ENCODE results near the gene TMEM255B.

Gene TMEM255B

DNA sequence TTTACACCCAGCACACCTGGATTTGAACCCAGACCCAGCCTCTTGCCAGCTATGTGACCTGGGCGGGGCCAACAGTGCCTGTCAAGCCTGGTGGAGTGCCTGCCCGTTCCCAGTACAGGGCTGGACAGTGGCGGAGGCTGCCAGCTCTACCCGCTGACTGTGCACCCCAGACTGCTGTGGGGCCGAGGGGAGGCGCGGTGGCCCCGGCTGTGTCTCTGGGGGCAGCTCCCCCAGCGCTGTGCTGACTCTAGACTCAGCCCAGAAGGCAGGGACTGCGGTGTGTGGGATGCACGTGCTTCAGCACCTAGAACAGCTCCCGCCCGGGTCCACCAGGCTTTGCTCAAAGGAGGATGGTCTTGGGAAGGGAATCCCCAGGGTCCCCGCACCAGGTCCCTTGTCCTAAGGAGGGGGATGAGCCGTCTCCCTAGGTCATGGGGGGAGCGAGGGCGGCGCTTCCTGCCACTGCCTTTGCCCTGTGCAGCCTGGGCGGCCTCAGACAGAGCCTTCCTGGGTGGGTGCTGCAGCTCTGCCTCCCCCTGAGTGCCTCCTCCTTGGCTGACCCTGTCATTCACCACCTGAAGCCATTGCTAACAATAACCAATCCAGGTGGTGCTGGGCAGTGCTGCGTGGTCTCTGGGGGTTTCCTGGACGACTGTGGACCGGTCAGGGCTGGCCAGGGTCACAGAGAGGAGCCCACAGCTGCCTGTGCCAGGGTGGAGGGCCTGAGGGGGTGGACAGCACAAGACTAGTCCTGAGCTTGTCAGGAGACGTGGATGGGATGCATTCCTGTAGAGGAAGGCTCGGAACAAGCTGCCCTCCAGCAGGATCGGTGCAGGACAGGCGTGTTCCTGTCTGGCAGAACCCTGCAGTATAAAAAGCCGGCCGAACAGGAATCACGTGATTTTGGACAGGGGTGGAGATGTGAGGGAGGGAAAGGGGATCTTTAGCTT lies 18.6 kb downstream of the TMEM255B start:
- TF ChIP-seq, protein P1, sequence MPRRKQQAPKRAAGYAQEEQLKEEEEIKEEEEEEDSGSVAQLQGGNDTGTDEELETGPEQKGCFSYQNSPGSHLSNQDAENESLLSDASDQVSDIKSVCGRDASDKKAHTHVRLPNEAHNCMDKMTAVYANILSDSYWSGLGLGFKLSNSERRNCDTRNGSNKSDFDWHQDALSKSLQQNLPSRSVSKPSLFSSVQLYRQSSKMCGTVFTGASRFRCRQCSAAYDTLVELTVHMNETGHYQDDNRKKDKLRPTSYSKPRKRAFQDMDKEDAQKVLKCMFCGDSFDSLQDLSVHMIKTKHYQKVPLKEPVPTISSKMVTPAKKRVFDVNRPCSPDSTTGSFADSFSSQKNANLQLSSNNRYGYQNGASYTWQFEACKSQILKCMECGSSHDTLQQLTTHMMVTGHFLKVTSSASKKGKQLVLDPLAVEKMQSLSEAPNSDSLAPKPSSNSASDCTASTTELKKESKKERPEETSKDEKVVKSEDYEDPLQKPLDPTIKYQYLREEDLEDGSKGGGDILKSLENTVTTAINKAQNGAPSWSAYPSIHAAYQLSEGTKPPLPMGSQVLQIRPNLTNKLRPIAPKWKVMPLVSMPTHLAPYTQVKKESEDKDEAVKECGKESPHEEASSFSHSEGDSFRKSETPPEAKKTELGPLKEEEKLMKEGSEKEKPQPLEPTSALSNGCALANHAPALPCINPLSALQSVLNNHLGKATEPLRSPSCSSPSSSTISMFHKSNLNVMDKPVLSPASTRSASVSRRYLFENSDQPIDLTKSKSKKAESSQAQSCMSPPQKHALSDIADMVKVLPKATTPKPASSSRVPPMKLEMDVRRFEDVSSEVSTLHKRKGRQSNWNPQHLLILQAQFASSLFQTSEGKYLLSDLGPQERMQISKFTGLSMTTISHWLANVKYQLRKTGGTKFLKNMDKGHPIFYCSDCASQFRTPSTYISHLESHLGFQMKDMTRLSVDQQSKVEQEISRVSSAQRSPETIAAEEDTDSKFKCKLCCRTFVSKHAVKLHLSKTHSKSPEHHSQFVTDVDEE (CRISPR knock-in tag; IDR thresholded peaks at IDR 0.05) = no peak
- TF ChIP-seq, protein P2, sequence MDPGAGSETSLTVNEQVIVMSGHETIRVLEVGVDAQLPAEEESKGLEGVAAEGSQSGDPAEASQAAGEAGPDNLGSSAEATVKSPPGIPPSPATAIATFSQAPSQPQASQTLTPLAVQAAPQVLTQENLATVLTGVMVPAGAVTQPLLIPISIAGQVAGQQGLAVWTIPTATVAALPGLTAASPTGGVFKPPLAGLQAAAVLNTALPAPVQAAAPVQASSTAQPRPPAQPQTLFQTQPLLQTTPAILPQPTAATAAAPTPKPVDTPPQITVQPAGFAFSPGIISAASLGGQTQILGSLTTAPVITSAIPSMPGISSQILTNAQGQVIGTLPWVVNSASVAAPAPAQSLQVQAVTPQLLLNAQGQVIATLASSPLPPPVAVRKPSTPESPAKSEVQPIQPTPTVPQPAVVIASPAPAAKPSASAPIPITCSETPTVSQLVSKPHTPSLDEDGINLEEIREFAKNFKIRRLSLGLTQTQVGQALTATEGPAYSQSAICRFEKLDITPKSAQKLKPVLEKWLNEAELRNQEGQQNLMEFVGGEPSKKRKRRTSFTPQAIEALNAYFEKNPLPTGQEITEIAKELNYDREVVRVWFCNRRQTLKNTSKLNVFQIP (CRISPR knock-in tag; IDR thresholded peaks at IDR 0.05; ENCODE audit: borderline replicate concordance, low read depth) = no peak
- TF ChIP-seq GLIS3 (CRISPR knock-in tag; IDR thresholded peaks at IDR 0.05) (no peak), ESRRG (CRISPR knock-in tag; IDR thresholded peaks at IDR 0.05) (no peak), PPARA (CRISPR knock-in tag; IDR thresholded peaks at IDR 0.05; ENCODE audit: borderline replicate concordance) (no peak), ZNF565 (CRISPR knock-in tag; conservative IDR thresholded peaks at IDR 0.05; ENCODE audit: low read depth) (no peak), TOX (CRISPR knock-in tag; IDR thresholded peaks at IDR 0.05; ENCODE audit: borderline replicate concordance) (no peak), ZNF70 (CRISPR knock-in tag; IDR thresholded peaks at IDR 0.05) (no peak), ZFP3 (CRISPR knock-in tag; IDR thresholded peaks at IDR 0.05) (no peak), ISL1 (CRISPR knock-in tag; IDR thresholded peaks at IDR 0.05) (no peak), TCF4 (CRISPR knock-in tag; IDR thresholded peaks at IDR 0.05; ENCODE audit: borderline replicate concordance) (no peak)
- TF ChIP-seq, protein P3, sequence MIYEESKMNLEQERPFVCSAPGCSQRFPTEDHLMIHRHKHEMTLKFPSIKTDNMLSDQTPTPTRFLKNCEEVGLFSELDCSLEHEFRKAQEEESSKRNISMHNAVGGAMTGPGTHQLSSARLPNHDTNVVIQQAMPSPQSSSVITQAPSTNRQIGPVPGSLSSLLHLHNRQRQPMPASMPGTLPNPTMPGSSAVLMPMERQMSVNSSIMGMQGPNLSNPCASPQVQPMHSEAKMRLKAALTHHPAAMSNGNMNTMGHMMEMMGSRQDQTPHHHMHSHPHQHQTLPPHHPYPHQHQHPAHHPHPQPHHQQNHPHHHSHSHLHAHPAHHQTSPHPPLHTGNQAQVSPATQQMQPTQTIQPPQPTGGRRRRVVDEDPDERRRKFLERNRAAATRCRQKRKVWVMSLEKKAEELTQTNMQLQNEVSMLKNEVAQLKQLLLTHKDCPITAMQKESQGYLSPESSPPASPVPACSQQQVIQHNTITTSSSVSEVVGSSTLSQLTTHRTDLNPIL (CRISPR knock-in tag; IDR thresholded peaks at IDR 0.05; ENCODE audit: low read depth) = no peak
- ATAC-seq = peak; percentile 21; the same call in 1 of the 3 replicates

DNA sequence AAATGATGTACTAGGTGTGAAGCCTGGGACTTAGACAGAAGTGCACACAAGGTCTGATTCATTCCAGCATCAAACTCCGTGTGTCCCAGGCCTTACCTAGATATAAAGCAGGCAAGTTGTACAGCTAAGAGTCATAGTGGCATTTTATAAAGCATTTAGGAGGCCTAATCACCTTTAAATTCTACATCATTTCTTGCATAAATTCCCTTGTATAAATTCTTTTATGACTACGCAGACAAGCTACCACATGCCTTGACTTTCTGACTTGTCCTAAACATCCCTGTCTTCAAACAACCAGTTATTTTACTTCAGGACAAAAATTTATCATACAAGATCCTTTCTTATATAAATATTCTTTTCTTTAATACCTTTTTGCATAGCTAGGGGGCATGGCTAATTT lies 22.5 kb downstream of the TMEM255B start:
- ATAC-seq = no peak
- TF ChIP-seq, protein P3 (CRISPR knock-in tag; IDR thresholded peaks at IDR 0.05; ENCODE audit: low read depth) = no peak
- TF ChIP-seq SNAI2 (CRISPR knock-in tag; IDR thresholded peaks at IDR 0.05) = no peak
- TF ChIP-seq, protein P4, sequence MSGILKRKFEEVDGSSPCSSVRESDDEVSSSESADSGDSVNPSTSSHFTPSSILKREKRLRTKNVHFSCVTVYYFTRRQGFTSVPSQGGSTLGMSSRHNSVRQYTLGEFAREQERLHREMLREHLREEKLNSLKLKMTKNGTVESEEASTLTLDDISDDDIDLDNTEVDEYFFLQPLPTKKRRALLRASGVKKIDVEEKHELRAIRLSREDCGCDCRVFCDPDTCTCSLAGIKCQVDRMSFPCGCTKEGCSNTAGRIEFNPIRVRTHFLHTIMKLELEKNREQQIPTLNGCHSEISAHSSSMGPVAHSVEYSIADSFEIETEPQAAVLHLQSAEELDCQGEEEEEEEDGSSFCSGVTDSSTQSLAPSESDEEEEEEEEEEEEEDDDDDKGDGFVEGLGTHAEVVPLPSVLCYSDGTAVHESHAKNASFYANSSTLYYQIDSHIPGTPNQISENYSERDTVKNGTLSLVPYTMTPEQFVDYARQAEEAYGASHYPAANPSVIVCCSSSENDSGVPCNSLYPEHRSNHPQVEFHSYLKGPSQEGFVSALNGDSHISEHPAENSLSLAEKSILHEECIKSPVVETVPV (CRISPR knock-in tag; IDR thresholded peaks at IDR 0.05) = no peak
- TF ChIP-seq ESRRG (CRISPR knock-in tag; IDR thresholded peaks at IDR 0.05) = no peak
- TF ChIP-seq, protein P5, sequence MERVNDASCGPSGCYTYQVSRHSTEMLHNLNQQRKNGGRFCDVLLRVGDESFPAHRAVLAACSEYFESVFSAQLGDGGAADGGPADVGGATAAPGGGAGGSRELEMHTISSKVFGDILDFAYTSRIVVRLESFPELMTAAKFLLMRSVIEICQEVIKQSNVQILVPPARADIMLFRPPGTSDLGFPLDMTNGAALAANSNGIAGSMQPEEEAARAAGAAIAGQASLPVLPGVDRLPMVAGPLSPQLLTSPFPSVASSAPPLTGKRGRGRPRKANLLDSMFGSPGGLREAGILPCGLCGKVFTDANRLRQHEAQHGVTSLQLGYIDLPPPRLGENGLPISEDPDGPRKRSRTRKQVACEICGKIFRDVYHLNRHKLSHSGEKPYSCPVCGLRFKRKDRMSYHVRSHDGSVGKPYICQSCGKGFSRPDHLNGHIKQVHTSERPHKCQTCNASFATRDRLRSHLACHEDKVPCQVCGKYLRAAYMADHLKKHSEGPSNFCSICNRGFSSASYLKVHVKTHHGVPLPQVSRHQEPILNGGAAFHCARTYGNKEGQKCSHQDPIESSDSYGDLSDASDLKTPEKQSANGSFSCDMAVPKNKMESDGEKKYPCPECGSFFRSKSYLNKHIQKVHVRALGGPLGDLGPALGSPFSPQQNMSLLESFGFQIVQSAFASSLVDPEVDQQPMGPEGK (CRISPR knock-in tag; IDR thresholded peaks at IDR 0.05; ENCODE audit: borderline replicate concordance) = no peak
- TF ChIP-seq GLIS3 (CRISPR knock-in tag; IDR thresholded peaks at IDR 0.05) = no peak
- no peak for TF ChIP-seq ZC3H10 (CRISPR knock-in tag; IDR thresholded peaks at IDR 0.05)
- no peak for TF ChIP-seq BACH2 (CRISPR knock-in tag; IDR thresholded peaks at IDR 0.05; ENCODE audit: borderline replicate concordance)

DNA sequence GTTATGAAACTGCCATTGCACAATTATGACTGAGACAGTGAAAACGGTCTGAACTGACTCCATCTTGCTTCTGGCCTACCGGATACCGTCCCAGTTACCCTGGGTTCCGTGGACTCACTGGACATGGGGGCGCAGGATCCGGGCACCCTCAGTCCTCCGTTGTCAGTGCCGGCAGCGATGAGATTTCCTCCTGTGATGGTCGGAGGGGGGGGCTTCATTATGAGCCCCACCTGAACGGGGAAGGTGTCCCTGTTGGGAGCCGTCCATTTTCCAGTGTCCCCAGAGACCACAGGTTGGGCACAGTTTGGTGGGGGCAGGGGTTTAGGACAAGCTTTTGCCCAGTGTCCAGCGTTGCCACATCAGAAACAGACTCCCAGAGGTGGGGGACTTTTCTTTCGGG lies 23.4 kb downstream of the TMEM255B start:
- ATAC-seq = no peak
- TF ChIP-seq ZC3H10 (CRISPR knock-in tag; IDR thresholded peaks at IDR 0.05) (no peak), ARNTL (CRISPR knock-in tag; IDR thresholded peaks at IDR 0.05; ENCODE audit: borderline replicate concordance, low read depth) (no peak), RARB (CRISPR knock-in tag; IDR thresholded peaks at IDR 0.05) (no peak), ZNF8 (CRISPR knock-in tag; IDR thresholded peaks at IDR 0.05) (no peak), PPARA (CRISPR knock-in tag; IDR thresholded peaks at IDR 0.05; ENCODE audit: borderline replicate concordance) (no peak), TCF4 (CRISPR knock-in tag; IDR thresholded peaks at IDR 0.05; ENCODE audit: borderline replicate concordance) (no peak), ZFP3 (CRISPR knock-in tag; IDR thresholded peaks at IDR 0.05) (no peak), ISL1 (CRISPR knock-in tag; IDR thresholded peaks at IDR 0.05) (no peak), TOX (CRISPR knock-in tag; IDR thresholded peaks at IDR 0.05; ENCODE audit: borderline replicate concordance) (no peak), GLIS3 (CRISPR knock-in tag; IDR thresholded peaks at IDR 0.05) (no peak)
- TF ChIP-seq, protein P1 (CRISPR knock-in tag; IDR thresholded peaks at IDR 0.05) = no peak
- TF ChIP-seq, protein P3 (CRISPR knock-in tag; IDR thresholded peaks at IDR 0.05; ENCODE audit: low read depth) = no peak
